OCI-LY1 (cell line): Measurements from ENCODE around the gene XKR3.

ENCODE experiments used
- H2AFZ ChIP-seq: fragments of 200-600 bp; sonication (generic), shearing (Covaris generic); 2 replicates; pipeline ENCODE4 v1.6.0; 2014; ENCODE audit warnings: antibody characterized with exemption, mild to moderate bottlenecking, low read length
- H3F3A ChIP-seq: fragments of 200-600 bp; sonication (generic), shearing (Covaris generic); 2 replicates; pipeline ENCODE4 v1.6.0; 2014; ENCODE audit warnings: mild to moderate bottlenecking, antibody characterized with exemption, low read length, moderate library complexity; ENCODE audit not compliant: insufficient read depth
- H3K27ac ChIP-seq: fragments of 200-600 bp; sonication (generic); 2 replicates; pipeline ENCODE4 v1.5.1; 2014; ENCODE audit warnings: low read length, mixed run types, mild to moderate bottlenecking, low read depth; ENCODE audit not compliant: poor library complexity, severe bottlenecking
- H3K27me3 ChIP-seq: fragments of 200-600 bp; sonication (generic); 2 replicates; pipeline ENCODE4 v1.6.0; 2014; ENCODE audit warnings: antibody characterized with exemption, mild to moderate bottlenecking, low read length, moderate library complexity; ENCODE audit not compliant: insufficient read depth
- H3K36me3 ChIP-seq: fragments of 200-600 bp; sonication (generic); 2 replicates; pipeline ENCODE4 v1.6.1; 2014; ENCODE audit warnings: mild to moderate bottlenecking, antibody characterized with exemption, low read length, moderate library complexity, mixed read lengths; ENCODE audit not compliant: insufficient read depth
- H3K4me1 ChIP-seq: fragments of 200-600 bp; sonication (generic); 2 replicates; pipeline ENCODE4 v1.5.1; 2014; ENCODE audit warnings: mild to moderate bottlenecking, low read length, moderate library complexity; ENCODE audit not compliant: insufficient read depth, severe bottlenecking
- H3K4me2 ChIP-seq: fragments of 200-600 bp; sonication (generic), shearing (Covaris generic); 2 replicates; pipeline ENCODE4 v1.6.1; 2014; ENCODE audit warnings: low read length
- H3K4me3 ChIP-seq: fragments of 200-600 bp; sonication (generic); 2 replicates; pipeline ENCODE4 v1.5.1; 2014; ENCODE audit warnings: low read length, low read depth, mild to moderate bottlenecking, mixed read lengths; ENCODE audit not compliant: poor library complexity, severe bottlenecking
- H3K79me2 ChIP-seq: fragments of 200-600 bp; shearing (Covaris generic); 2 replicates; pipeline ENCODE4 v1.6.1; 2016; ENCODE audit warnings: mixed run types, low read length, mixed read lengths; ENCODE audit not compliant: insufficient read depth
- H3K9ac ChIP-seq: fragments of 200-600 bp; sonication (generic), shearing (Covaris generic); 2 replicates; pipeline ENCODE4 v1.6.1; 2014; ENCODE audit warnings: mild to moderate bottlenecking, low read length, mixed read lengths
- H3K9me2 ChIP-seq: fragments of 200-600 bp; sonication (generic), shearing (Covaris generic); 2 replicates; pipeline ENCODE4 v1.6.1; 2014; ENCODE audit warnings: low read depth, mild to moderate bottlenecking, low read length, mixed read lengths
- H3K9me3 ChIP-seq: fragments of 200-600 bp; shearing (Covaris generic); 2 replicates; pipeline ENCODE4 v1.6.1; 2014; ENCODE audit warnings: low read length, mixed read lengths
- H4K20me1 ChIP-seq: fragments of 200-600 bp; sonication (generic), shearing (Covaris generic); 2 replicates; pipeline ENCODE4 v1.6.0; 2016; ENCODE audit warnings: mild to moderate bottlenecking, low read length; ENCODE audit not compliant: insufficient read depth
- EZH2 ChIP-seq: fragments of 200-600 bp; sonication (generic), shearing (Covaris generic); IDR thresholded peaks from 2 replicates; pipeline ENCODE4 v1.8.0; 2017; ENCODE audit warnings: borderline replicate concordance, mixed run types, mild to moderate bottlenecking, antibody characterized with exemption, low read length, moderate library complexity, mixed read lengths
- TF ChIP-seq, protein P1 (sequence below): fragments of 200-600 bp; sonication (generic), shearing (Covaris generic); IDR thresholded peaks from 2 replicates; pipeline ENCODE4 v1.5.1; 2017; ENCODE audit warnings: mild to moderate bottlenecking, antibody characterized with exemption, low read length, moderate library complexity, mixed read lengths

The XKR3 gene

GRCh38 chr22:16789860-16790493 lies 35.2 kb downstream of the XKR3 start:
- no peaks in the 10 kb centered on the region for H3K27me3 ChIP-seq
- H3K9ac ChIP-seq: no peak overlapping the region
- H3K4me2 ChIP-seq: no peak overlapping the region
- H3K4me3 ChIP-seq: no peak overlapping the region
- no peak overlapping the region for H3K27ac ChIP-seq
- no peak overlapping the region for H2AFZ ChIP-seq
- H4K20me1 ChIP-seq: no peaks in the 10 kb centered on the region
- TF ChIP-seq, protein P1, sequence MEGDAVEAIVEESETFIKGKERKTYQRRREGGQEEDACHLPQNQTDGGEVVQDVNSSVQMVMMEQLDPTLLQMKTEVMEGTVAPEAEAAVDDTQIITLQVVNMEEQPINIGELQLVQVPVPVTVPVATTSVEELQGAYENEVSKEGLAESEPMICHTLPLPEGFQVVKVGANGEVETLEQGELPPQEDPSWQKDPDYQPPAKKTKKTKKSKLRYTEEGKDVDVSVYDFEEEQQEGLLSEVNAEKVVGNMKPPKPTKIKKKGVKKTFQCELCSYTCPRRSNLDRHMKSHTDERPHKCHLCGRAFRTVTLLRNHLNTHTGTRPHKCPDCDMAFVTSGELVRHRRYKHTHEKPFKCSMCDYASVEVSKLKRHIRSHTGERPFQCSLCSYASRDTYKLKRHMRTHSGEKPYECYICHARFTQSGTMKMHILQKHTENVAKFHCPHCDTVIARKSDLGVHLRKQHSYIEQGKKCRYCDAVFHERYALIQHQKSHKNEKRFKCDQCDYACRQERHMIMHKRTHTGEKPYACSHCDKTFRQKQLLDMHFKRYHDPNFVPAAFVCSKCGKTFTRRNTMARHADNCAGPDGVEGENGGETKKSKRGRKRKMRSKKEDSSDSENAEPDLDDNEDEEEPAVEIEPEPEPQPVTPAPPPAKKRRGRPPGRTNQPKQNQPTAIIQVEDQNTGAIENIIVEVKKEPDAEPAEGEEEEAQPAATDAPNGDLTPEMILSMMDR: no peak
- no peak for TF ChIP-seq EZH2
- H3K36me3 ChIP-seq: no peaks in the 10 kb centered on the region
- no peaks in the 10 kb centered on the region for H3F3A ChIP-seq
- H3K4me1 ChIP-seq: no peaks in the 10 kb centered on the region
- no peaks in the 10 kb centered on the region for H3K9me3 ChIP-seq
- no peaks in the 10 kb centered on the region for H3K9me2 ChIP-seq
- H3K79me2 ChIP-seq: no peaks in the 10 kb centered on the region

DNA sequence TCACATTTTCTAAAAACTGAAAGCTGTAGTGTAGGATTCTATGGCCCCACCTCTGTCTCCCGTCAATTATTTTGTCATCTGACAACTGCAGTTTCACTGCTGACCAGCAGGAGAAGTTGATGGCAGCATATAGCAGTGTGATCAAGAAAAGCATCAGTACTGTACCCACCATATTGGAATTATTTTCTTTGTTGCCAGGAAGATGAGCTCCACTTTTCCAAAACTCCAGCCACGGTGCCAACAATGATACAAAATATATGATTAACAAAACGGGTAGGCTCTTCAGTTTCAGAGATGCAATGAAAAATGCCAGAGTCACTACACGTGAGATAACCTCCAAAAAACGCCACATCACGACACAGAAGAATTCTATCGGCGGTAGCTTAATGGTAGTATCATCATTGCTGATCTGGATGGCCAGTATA lies 41.3 kb downstream of the XKR3 start:
- Histone ChIP-seq H3K79me2 (no peaks in the 10 kb centered on the region), H2AFZ (no peak overlapping the region), H3K9ac (no peak overlapping the region), H3K4me2 (no peak overlapping the region), H3K27me3 (no peaks in the 10 kb centered on the region), H3K27ac (no peak overlapping the region), H3K4me1 (no peaks in the 10 kb centered on the region), H3F3A (no peaks in the 10 kb centered on the region), H4K20me1 (no peaks in the 10 kb centered on the region), H3K36me3 (no peaks in the 10 kb centered on the region), H3K4me3 (no peak overlapping the region), H3K9me2 (no peaks in the 10 kb centered on the region), H3K9me3 (no peaks in the 10 kb centered on the region)
- no peak for TF ChIP-seq EZH2
- TF ChIP-seq, protein P1: peak; percentile 54

- Histone ChIP-seq H3K9me2 (no peaks in the 10 kb centered on the region), H3K4me2 (no peak overlapping the region), H4K20me1 (no peaks in the 10 kb centered on the region), H3F3A (no peaks in the 10 kb centered on the region), H3K9ac (no peak overlapping the region), H3K4me3 (no peak overlapping the region), H3K27me3 (no peaks in the 10 kb centered on the region), H2AFZ (no peak overlapping the region), H3K79me2 (no peaks in the 10 kb centered on the region), H3K27ac (no peak overlapping the region), H3K36me3 (no peaks in the 10 kb centered on the region), H3K4me1 (no peaks in the 10 kb centered on the region), H3K9me3 (no peaks in the 10 kb centered on the region)
- TF ChIP-seq, protein P1: no peak
- TF ChIP-seq EZH2: no peak
Observed at GRCh38 chr22:16783453-16783852, 41.8 kb downstream of the XKR3 start.
